ENCODE data around the gene SNX8. TPM values are rescaled to one million over a fixed set of nuclear protein-coding genes. Genes with fewer than 3 reads are reported as not detected.

SNX8 gene
- total and polyA plus RNA-seq, 2 of the 13 experiments (the other 11 are each of a cell fraction or from before 2014, with no cell fraction given) = 20.6 to 45.2 TPM

- TF ChIP-seq ZFP91 (CRISPR knock-in tag; IDR thresholded peaks at IDR 0.05; ENCODE audit: borderline replicate concordance) = peak; percentile 80; the same call in 1 of the 2 replicates
- TF ChIP-seq PHF8 (CRISPR knock-in tag; IDR thresholded peaks at IDR 0.05) = peak; percentile 64
- no peak for TF ChIP-seq MIER2 (CRISPR knock-in tag; IDR thresholded peaks at IDR 0.05)
Observed at GRCh38 chr7:2232766-2233520, 81.3 kb downstream of the SNX8 start, which contains the start of gene MAD1L1 (continued).

- H3K27ac ChIP-seq (ENCODE audit: extremely low read length, insufficient read depth, low read length) = peak overlapping the region; percentile 68
- H2AFZ ChIP-seq (ENCODE audit: low read length) = no peak overlapping the region
- peaks cover 37% of the 10 kb centered on the region for H3K4me1 ChIP-seq (ENCODE audit: insufficient read depth, low read length)
- ChIA-PET CTCF (ENCODE audit: low intra/inter-chr PET ratio, low total read pairs) (no interaction called here), POLR2A (interaction anchor here (1.0 to 1.7 kb wide), 5 partner anchors 8 to 181 kb away, joined by 3 to 5 read pairs (median 3); partner anchors contain the start of gene EIF3B)
- peak overlapping the region; percentile 80 to 93 (median 91) for H3K4me3 ChIP-seq (replicated peaks in 1 of 3; ENCODE audit: insufficient read depth in 1 of 3, low read depth in 2 of 3, low read length in 3 of 3)
- 1% methylated on average over 21 of the region's 46 CpGs for WGBS (ENCODE audit: low lambda C conversion rate)
- peak overlapping the region; percentile 82 for H3K9ac ChIP-seq (ENCODE audit: insufficient read depth, low read depth, low read length)
- peaks cover 3% of the 10 kb centered on the region; the same call in 1 of the 2 replicates for H4K20me1 ChIP-seq (ENCODE audit: insufficient read depth, low read length)
- peak; percentile 47 for DNase-seq (ENCODE audit: low spot score)
- peaks cover 44% of the 10 kb centered on the region for H3K79me2 ChIP-seq (ENCODE audit: insufficient read depth, low read length)
- no peaks in the 10 kb centered on the region for H3K9me3 ChIP-seq (ENCODE audit: low read length)
- BruUV-seq (replicated peaks) = TSS peak; percentile 42
- intact Hi-C loops (cut with micrococcal nuclease; ENCODE audit: unreplicated experiment) (no loop called here), in situ Hi-C loops (cut with HindIII; ENCODE audit: extremely low pct_ligation_motif_present, low pct_unique_long_range_greater_than_20kb) (no loop called here)
- FAIRE-seq = no peak
- peak; percentile 80 for ATAC-seq
- H3K4me2 ChIP-seq (ENCODE audit: low read depth, low read length) = peak overlapping the region; percentile 94
- no peaks in the 10 kb centered on the region for H3K27me3 ChIP-seq (ENCODE audit: control insufficient read depth in 1 of 2, insufficient read depth in 2 of 2, low read length in 2 of 2)
- peaks cover 13 to 48% of the 10 kb centered on the region in 2 experiments for H3K36me3 ChIP-seq (replicated peaks in 1 of 2; ENCODE audit: control insufficient read depth in 1 of 2, insufficient read depth in 2 of 2, low read length in 2 of 2)
- no peak for TF ChIP-seq ZNF570 (CRISPR knock-in tag; IDR thresholded peaks at IDR 0.05; ENCODE audit: borderline replicate concordance)
- TF ChIP-seq ZC3H13 (CRISPR knock-in tag; IDR thresholded peaks at IDR 0.05) = no peak
- no peak for TF ChIP-seq SATB2 (CRISPR knock-in tag; IDR thresholded peaks at IDR 0.05)
- TF ChIP-seq NR3C1 (CRISPR knock-in tag; IDR thresholded peaks at IDR 0.05) = no peak
- no peak for TF ChIP-seq POLR2G (IDR thresholded peaks at IDR 0.05; ENCODE audit: low read depth, low read length)
- TF ChIP-seq ZNF207 (IDR thresholded peaks at IDR 0.05; ENCODE audit: borderline replicate concordance) = no peak
- no peak for TF ChIP-seq ZFP36 (IDR thresholded peaks at IDR 0.05; ENCODE audit: borderline replicate concordance, low read depth, low read length, partially characterized antibody)
- no peak for TF ChIP-seq ARNT2 (CRISPR knock-in tag; IDR thresholded peaks at IDR 0.05; ENCODE audit: low read depth)
- peak; percentile 86; the same call in 1 of the 2 replicates for TF ChIP-seq KDM5A (IDR thresholded peaks at IDR 0.05; ENCODE audit: borderline replicate concordance, low read length)
- peak; percentile 28; the same call in 1 of the 2 replicates for TF ChIP-seq ZNF607 (CRISPR knock-in tag; IDR thresholded peaks at IDR 0.05; ENCODE audit: borderline replicate concordance)
- no peak for TF ChIP-seq SMARCC2 (IDR thresholded peaks at IDR 0.05)
- no peak for TF ChIP-seq BRF2 (CRISPR knock-in tag; IDR thresholded peaks at IDR 0.05)
- TF ChIP-seq ZFYVE20 (CRISPR knock-in tag; IDR thresholded peaks at IDR 0.05; ENCODE audit: borderline replicate concordance, low read depth) = no peak
- no peak for TF ChIP-seq ZBTB44 (CRISPR knock-in tag; IDR thresholded peaks at IDR 0.05)
Observed at GRCh38 chr7:2231992-2232765, 82.1 kb downstream of the SNX8 start.

Measured in HepG2 (cell line).